Measurements from ENCODE around the gene MPP7. TPM values are rescaled to one million over a fixed set of nuclear protein-coding genes. Genes with fewer than 3 reads are reported as not detected.

MPP7 gene
- total and polyA plus RNA-seq, 8 donors: 11.9 to 38.3 (median 14.4) TPM

- intact Hi-C loops (cut with DNase I): no loop called here
Observed at GRCh38 chr10:28317760-28318159, 14.9 kb upstream of the MPP7 start.

GRCh38 chr10:28316696-28317095, 13.8 kb upstream of the MPP7 start:
- Histone ChIP-seq H3K27ac (no peak overlapping the region), H3K36me3 (no peaks in the 10 kb centered on the region), H3K4me3 (no peak overlapping the region), H3K4me1 (no peaks in the 10 kb centered on the region), H3K9me3 (no peaks in the 10 kb centered on the region), H3K27me3 (no peaks in the 10 kb centered on the region)
- TF ChIP-seq CTCF (IDR thresholded peaks at IDR 0.05): no peak
- DNase-seq (no peak), ATAC-seq (no peak)
- intact Hi-C loops (cut with DNase I): no loop called here

More at GRCh38 chr10:28317760-28318159, 14.9 kb upstream of the MPP7 start:
- no peak for ATAC-seq
- Histone ChIP-seq H3K36me3 (no peaks in the 10 kb centered on the region), H3K9me3 (no peaks in the 10 kb centered on the region), H3K4me3 (no peak overlapping the region), H3K27me3 (no peaks in the 10 kb centered on the region), H3K4me1 (no peaks in the 10 kb centered on the region), H3K27ac (no peak overlapping the region)
- no peak for DNase-seq
- TF ChIP-seq CTCF (IDR thresholded peaks at IDR 0.05): no peak

GRCh38 chr10:28315140-28315539, 12.3 kb upstream of the MPP7 start:
- H3K4me3 ChIP-seq: no peak overlapping the region
- H3K36me3 ChIP-seq: no peaks in the 10 kb centered on the region
- H3K4me1 ChIP-seq: no peaks in the 10 kb centered on the region
- TF ChIP-seq CTCF (IDR thresholded peaks at IDR 0.05): no peak
- peaks cover 0 to 4% of the 10 kb centered on the region in 2 donors for H3K27me3 ChIP-seq
- H3K27ac ChIP-seq: no peak overlapping the region
- DNase-seq (no peak), ATAC-seq (no peak)
- intact Hi-C loops (cut with DNase I): no loop called here
- H3K9me3 ChIP-seq: no peaks in the 10 kb centered on the region

GRCh38 chr10:28314211-28314610, 11.3 kb upstream of the MPP7 start:
- ATAC-seq (no peak), DNase-seq (no peak)
- Histone ChIP-seq H3K27me3 (peaks cover 0 to 14% of the 10 kb centered on the region in 2 donors), H3K4me3 (no peak overlapping the region), H3K27ac (no peak overlapping the region), H3K9me3 (no peaks in the 10 kb centered on the region), H3K4me1 (no peaks in the 10 kb centered on the region), H3K36me3 (no peaks in the 10 kb centered on the region)
- intact Hi-C loops (cut with DNase I): no loop called here
- no peak for TF ChIP-seq CTCF (IDR thresholded peaks at IDR 0.05)

GRCh38 chr10:28312572-28312971, 9.7 kb upstream of the MPP7 start:
- Histone ChIP-seq H3K4me1 (peaks cover 0 to 3% of the 10 kb centered on the region in 2 donors), H3K4me3 (no peak overlapping the region), H3K27me3 (peaks cover 2 to 17% of the 10 kb centered on the region in 2 donors), H3K36me3 (no peaks in the 10 kb centered on the region), H3K9me3 (no peaks in the 10 kb centered on the region), H3K27ac (no peak overlapping the region)
- ATAC-seq: no peak
- DNase-seq: no peak
- intact Hi-C loops (cut with DNase I): no loop called here
- no peak for TF ChIP-seq CTCF (IDR thresholded peaks at IDR 0.05)
